ENCODE results near the gene ATG7. TPM values are rescaled to one million over a fixed set of nuclear protein-coding genes. Genes with fewer than 3 reads are reported as not detected.

ATG7 gene
- total RNA-seq, 1 donor from 2014 or later: 41.7 TPM

GRCh38 chr3:11290743-11291680 is 18.8 kb downstream of the ATG7 start:
- intact Hi-C loops (cut with micrococcal nuclease): loop anchor here (1.0 to 5.0 kb wide), 5 partner anchors 16 to 481 kb away; partner anchors contain the start of genes ATG7 and VGLL4

- intact Hi-C loops (cut with micrococcal nuclease): loop anchor here (1.0 to 5.0 kb wide), 5 partner anchors 15 to 480 kb away; partner anchors contain the start of genes ATG7 and VGLL4
Observed at GRCh38 chr3:11291808-11292207, 19.6 kb downstream of the ATG7 start.

- intact Hi-C loops (cut with micrococcal nuclease): no loop called here
Observed at GRCh38 chr3:11297126-11297525, 24.9 kb downstream of the ATG7 start.

GRCh38 chr3:11300970-11301369 is 28.8 kb downstream of the ATG7 start:
- intact Hi-C loops (cut with micrococcal nuclease): no loop called here

- intact Hi-C loops (cut with micrococcal nuclease): no loop called here
Observed at GRCh38 chr3:11302444-11302843, 30.2 kb downstream of the ATG7 start.

- intact Hi-C loops (cut with micrococcal nuclease): no loop called here
Observed at GRCh38 chr3:11304175-11304574, 32.0 kb downstream of the ATG7 start.

- intact Hi-C loops (cut with micrococcal nuclease): no loop called here
Observed at GRCh38 chr3:11305509-11305908, 33.3 kb downstream of the ATG7 start.

- intact Hi-C loops (cut with micrococcal nuclease): loop anchor here (1.0 kb wide), 3 partner anchors 16 to 69 kb away; partner anchors contain the start of gene ATG7
Observed at GRCh38 chr3:11306817-11307589, 34.8 kb downstream of the ATG7 start.

- intact Hi-C loops (cut with micrococcal nuclease): loop anchor here (1.0 kb wide), 3 partner anchors 17 to 70 kb away; partner anchors contain the start of gene ATG7
Observed at GRCh38 chr3:11307830-11308432, 35.7 kb downstream of the ATG7 start.

GRCh38 chr3:11310258-11310657 is 38.1 kb downstream of the ATG7 start:
- intact Hi-C loops (cut with micrococcal nuclease): no loop called here

GRCh38 chr3:11312166-11312565 is 40.0 kb downstream of the ATG7 start:
- intact Hi-C loops (cut with micrococcal nuclease): no loop called here

- intact Hi-C loops (cut with micrococcal nuclease): no loop called here
Observed at GRCh38 chr3:11317300-11317699, 45.1 kb downstream of the ATG7 start.

GRCh38 chr3:11322931-11323330 is 50.7 kb downstream of the ATG7 start:
- intact Hi-C loops (cut with micrococcal nuclease): no loop called here

GRCh38 chr3:11323813-11324212 is 51.6 kb downstream of the ATG7 start:
- intact Hi-C loops (cut with micrococcal nuclease): no loop called here

GRCh38 chr3:11327619-11328018 is 55.4 kb downstream of the ATG7 start:
- intact Hi-C loops (cut with micrococcal nuclease): no loop called here

GRCh38 chr3:11328196-11328945 is 56.2 kb downstream of the ATG7 start:
- intact Hi-C loops (cut with micrococcal nuclease): no loop called here

- intact Hi-C loops (cut with micrococcal nuclease): loop anchor here (10.0 kb wide), 1 partner anchor 385 kb away; no protein-coding TSS in a partner anchor
Observed at GRCh38 chr3:11329777-11330176, 57.6 kb downstream of the ATG7 start.

GRCh38 chr3:11331101-11331500 is 58.9 kb downstream of the ATG7 start:
- intact Hi-C loops (cut with micrococcal nuclease): loop anchor here (10.0 kb wide), 1 partner anchor 386 kb away; no protein-coding TSS in a partner anchor

GRCh38 chr3:11335056-11335608 is 62.9 kb downstream of the ATG7 start:
- intact Hi-C loops (cut with micrococcal nuclease): loop anchor here (1.0 to 10.0 kb wide), 5 partner anchors 63 to 390 kb away; partner anchors contain the start of genes ATG7 and HRH1

GRCh38 chr3:11339541-11339940 is 67.3 kb downstream of the ATG7 start:
- intact Hi-C loops (cut with micrococcal nuclease): loop anchor here (10.0 kb wide), 1 partner anchor 395 kb away; no protein-coding TSS in a partner anchor

Measured in T-helper 1 cell treated with Interleukin-12 subunit alpha and Interleukin-12 subunit beta and Interleukin-4 antibody, amounts not matched to agents 30 ng/mL and 1 ng/mL, for 36 hours (primary cell).